ENCODE measurements around the gene UPK1B.

UPK1B gene

DNA sequence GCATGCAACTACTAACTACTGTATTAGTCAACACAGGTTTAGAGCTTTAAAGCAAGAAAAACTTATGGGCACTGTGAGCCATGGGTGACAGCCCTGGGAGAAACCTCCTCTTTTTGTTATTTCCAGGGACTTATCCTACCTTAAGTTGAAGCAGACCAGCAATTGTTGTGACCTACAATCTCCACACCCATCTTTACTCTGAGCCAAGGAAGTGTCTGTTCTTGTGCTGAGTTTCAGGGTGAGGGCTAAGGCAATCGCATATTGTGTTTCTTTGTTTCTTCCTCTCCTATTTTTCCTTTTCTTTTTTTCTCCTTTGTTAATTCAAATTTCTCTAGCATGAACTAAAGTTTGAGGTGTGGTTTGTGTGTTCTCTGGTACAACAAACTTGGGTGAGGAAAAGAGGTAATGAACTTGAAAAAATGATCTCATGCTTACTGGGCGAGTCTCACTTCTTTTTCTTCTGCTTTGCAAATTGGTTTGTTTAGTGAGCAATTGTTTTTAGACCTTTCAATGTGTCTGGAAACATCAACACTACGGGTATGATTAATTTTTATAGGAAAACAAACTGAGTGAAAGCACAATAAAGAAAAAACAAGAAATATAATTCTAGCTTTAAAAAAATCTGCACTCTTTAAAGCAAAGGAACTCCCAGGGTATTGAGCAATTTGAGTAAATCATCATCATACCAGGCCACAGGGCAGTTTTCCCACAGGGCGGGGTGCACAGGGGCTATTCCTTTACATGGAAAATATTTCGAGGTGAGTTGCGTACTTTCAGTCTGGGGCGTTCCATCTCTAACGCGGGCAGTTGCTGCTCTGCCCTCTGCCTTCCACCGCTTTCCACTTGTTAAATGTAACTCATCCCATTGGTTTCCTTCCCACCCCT is 2.7 kb downstream of the UPK1B start:
- DNase-seq (ENCODE audit: low read depth in 2 of 2, low spot score in 1 of 2): no peak

DNA sequence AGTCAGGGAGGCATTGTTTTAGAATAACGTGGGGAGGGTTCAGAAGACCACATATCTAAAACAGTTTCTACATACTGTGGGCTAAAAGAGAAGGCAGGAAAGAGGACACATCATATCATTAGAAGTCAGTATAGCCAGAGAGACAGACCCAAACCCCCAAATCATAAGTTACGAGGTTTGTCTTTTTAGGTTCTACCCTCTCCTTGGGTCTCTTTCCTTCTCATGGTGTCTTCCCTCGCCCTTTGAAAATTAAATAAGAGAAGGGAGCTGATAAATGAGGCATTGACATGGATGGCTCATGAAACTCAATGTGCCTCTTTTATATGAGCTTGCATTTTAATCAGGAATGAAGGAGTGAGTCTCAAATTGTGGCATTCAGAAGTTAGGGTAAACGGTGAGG is 3.4 kb downstream of the UPK1B start:
- no peak for DNase-seq (ENCODE audit: low read depth in 2 of 2, low spot score in 1 of 2)

DNA sequence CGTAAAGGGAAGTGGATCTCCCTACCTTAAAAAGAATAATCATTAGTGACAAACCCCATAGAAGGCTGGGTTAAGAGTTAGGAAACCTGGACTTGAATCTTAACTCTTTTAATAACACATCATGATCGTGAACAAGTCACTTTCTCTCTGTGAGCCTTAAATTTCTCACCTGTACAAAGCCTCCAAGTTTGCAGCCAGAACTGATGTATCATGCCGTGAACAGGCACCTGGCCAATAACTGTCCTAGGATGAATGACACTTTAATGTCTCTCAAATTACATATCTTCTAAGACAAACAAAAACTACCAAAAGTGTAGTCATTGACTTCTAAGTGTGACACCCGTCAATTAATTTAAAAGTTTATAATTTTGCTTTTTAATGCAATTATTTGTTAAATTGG is 3.9 kb downstream of the UPK1B start:
- no peak for DNase-seq (ENCODE audit: low read depth in 2 of 2, low spot score in 1 of 2)

DNA sequence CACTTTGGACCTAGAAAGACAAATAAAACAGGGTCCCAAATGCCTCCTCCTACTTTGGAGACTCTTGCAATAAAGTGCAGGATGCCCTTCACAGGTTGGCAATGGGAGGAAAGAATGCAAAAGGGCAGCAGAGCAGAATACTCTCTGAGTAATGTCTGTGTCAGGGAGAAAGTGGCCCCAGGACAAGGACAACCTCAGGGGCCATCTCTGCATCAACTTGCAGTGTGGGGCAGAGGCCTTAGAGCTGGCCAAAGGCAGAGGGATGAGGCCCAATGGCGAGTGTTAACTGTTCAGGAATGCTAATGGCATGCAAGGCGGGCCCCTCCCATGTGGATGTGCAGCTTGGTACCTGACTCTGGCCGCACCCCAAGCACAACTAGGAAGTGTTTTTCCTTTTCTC is 8.4 kb downstream of the UPK1B start:
- DNase-seq (ENCODE audit: low read depth in 2 of 2, low spot score in 1 of 2): no peak

DNA sequence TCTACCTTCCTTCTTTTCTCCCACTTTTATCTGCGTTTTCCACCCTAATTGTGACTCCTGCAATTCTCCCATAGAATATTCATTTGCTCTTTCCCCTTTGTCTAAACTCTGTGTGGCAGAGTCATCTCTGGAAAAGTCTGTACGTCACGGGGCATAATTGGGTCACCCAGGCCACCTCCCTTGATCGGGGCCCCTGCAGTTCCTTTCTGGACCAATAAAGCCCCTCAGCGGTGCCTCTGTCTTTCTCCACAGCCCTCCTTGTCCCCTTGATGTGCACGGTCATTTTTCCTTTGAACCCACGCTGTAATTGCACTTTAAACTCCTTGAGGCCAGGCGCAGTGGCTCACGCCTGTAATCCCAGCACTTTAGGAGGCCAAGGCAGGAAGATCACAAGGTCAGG is 10.7 kb downstream of the UPK1B start:
- DNase-seq (ENCODE audit: low read depth in 2 of 2, low spot score in 1 of 2): no peak

DNA sequence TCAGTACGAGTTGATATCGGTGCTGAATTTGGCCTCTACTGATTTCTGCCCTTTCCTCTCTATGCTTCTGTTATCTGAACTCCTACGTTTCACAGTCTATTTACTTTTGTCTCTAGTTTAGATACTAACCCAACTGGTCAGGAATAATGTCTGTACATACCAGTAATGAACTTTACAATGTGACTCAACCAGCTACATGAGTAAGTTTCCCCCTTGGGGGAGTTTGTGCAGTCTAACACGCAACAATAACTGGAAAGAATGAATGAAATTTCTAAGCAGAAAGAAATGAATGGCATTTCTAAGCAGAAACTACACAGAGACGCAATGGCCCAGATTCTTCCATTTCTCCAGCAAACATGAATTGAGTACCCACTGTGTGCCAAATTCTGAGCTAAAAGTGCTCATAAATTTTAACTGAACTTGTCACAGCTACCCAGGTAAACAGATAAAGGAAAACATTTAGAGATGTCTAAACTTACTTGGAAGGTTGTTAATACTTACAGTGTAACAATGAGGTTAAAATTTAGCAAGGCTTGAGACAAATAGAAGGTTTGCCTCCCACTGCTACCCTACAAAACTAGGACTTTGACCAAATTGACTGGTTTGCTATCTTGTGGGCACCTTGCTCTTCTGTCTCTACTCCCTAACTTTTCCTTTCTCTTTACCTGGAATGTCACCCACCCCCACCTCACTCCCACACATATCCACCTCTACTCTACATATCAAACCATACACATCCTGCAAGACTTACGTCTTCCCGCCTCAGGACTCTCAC is 11.6 kb downstream of the UPK1B start:
- DNase-seq (ENCODE audit: low read depth in 2 of 2, low spot score in 1 of 2): no peak

DNA sequence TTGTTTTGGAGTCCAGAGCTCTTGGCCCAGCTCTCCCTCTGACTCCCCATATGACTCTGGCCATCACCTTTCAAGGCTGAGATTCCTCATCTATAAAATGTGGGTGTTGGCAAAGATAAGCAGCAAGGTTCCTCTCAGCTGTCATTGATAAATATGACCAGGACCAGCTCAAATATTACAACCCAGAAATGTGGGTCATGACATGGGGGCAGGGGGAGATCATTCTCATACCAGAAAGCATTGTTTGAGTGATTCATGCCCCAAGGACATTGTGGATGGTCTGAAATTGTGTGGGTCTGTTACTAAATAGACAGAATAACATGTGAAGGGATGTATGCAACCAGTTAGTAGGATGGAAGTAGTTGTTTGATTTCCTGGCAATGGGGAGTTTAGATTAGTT is 13.9 kb downstream of the UPK1B start:
- DNase-seq (ENCODE audit: low read depth in 2 of 2, low spot score in 1 of 2): no peak

DNA sequence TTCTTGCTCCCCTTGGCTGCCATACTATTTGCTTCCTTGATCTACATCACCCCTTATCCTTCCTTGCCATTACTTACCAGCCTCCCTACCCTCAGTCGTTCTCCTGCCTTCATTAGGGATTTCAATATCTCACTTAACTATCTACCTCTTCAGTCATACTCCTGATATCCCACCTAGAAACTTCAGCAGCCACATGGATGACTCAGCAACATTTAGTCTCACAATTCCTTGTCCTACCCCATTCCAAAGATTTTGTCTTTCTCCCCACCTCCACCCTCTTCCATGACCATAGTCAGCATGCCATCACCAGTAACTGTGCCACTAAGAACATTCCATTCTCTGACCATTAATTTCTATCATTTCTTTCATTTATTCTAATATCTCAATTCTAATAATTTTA is 18.4 kb downstream of the UPK1B start:
- DNase-seq (ENCODE audit: low read depth in 2 of 2, low spot score in 1 of 2): no peak

DNA sequence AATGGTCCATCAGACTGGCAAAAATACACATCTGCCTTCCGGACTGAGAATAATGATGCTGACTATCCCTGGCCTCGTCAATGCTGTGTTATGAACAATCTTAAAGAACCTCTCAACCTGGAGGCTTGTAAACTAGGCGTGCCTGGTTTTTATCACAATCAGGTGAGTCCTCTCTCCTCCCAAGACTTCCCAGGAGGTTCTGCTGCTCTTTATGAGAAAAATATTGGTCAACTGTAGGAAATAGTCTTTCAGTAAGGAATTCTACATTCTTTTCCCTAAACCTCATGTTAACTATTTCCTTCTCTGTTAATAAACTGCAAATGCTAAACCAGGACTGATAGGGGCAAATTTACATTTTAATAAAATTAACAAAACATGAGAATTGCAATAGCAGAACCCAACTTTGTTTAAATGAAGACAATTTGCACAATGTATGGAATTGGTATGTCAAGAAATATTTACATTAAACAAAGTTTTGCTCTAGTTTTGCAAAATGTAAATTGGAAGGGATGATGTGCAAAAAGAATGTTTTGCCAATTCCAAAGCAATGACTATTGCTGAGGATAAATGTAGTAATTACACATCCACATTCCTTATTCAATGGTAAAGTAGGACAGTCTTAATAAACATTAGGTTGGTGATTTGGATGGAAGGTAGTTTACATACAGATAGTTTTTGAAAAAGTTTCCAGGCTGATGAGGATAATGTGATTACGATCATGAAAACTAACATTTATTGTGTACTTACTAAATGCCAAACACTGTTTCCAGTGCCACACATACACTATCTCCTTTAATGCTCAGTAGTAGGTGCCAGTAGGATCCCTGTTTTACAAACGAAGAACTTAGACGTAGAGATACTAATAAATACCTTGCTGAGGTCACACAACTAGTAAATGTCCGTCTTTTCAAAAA is 21.1 kb downstream of the UPK1B start:
- DNase-seq (ENCODE audit: low read depth in 2 of 2, low spot score in 1 of 2): no peak

DNA sequence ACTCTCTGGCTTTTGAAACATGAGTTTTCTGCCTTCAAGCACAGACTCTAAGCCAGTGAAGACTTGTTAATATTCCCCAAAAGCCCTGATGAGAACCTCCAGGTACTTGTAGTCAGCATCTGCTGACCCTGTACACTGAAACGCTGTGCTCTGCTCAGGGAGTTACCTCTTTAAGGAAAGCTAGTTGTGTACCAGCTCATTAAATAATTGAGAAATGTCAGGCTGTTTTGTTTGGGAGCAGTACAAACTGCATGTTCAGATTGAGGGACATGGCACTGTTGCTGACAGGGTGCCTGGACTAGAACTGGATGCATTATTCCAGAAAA is 21.7 kb downstream of the UPK1B start:
- DNase-seq (ENCODE audit: low read depth in 2 of 2, low spot score in 1 of 2): no peak

DNA sequence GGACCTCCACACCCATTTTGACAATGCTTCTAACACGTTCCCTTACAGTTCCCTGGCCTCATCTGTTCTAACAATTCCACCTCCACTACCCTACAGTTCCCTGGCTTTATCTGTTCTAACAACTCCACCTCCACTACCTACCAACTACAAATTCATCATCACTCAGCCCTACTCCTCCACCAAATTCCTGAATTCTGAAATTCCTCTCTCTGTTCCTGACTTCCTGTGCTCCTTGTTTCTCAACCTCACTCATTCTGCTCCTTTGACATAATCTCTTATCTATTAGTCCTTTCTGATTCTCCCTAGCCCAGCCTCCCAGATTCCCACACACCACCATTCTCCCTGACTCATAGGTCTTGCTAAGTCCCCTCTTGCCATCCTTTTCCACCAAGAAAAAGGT is 22.5 kb downstream of the UPK1B start:
- DNase-seq (ENCODE audit: low read depth in 2 of 2, low spot score in 1 of 2): no peak

DNA sequence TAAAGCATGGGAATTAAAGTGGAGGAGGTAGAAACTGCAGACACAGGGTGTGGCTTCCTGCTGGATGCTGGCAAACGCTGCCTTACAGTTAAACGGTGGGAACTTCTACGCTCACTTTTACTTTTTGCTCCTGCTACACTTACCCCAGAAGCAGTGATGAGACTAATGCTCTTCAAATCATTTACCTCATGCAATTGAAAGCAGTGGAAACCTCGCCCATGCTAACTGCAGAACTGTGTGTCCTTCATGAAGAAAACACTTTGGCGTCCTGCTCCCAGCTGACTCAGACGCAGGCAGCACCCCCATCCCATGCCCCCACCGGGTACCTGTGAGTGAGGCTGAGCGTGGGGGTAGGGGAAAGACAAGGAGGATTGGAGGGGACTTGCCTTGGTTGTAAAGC is 31.8 kb downstream of the UPK1B start:
- DNase-seq (ENCODE audit: low read depth in 2 of 2, low spot score in 1 of 2): no peak

DNA sequence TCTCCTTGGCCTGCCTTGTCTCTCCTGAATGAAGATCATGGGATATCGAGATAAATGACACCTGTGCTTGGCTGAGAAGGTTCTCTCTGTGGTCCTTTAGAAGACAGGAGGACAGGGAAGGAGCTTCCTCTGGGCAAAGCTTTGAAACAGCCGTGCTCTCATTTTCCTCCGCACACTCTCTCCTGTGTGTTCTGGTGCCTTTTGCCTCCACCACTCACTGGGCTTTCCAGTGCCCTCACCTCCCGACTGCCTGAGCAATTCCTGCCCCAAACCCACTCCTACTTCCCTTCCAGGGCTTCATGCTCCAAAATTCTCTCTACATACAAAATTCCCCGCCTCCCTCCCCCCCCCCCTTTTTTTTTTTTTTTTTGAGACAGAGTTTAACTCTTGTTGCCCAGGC is 32.3 kb downstream of the UPK1B start:
- DNase-seq (ENCODE audit: low read depth in 2 of 2, low spot score in 1 of 2): no peak

DNA sequence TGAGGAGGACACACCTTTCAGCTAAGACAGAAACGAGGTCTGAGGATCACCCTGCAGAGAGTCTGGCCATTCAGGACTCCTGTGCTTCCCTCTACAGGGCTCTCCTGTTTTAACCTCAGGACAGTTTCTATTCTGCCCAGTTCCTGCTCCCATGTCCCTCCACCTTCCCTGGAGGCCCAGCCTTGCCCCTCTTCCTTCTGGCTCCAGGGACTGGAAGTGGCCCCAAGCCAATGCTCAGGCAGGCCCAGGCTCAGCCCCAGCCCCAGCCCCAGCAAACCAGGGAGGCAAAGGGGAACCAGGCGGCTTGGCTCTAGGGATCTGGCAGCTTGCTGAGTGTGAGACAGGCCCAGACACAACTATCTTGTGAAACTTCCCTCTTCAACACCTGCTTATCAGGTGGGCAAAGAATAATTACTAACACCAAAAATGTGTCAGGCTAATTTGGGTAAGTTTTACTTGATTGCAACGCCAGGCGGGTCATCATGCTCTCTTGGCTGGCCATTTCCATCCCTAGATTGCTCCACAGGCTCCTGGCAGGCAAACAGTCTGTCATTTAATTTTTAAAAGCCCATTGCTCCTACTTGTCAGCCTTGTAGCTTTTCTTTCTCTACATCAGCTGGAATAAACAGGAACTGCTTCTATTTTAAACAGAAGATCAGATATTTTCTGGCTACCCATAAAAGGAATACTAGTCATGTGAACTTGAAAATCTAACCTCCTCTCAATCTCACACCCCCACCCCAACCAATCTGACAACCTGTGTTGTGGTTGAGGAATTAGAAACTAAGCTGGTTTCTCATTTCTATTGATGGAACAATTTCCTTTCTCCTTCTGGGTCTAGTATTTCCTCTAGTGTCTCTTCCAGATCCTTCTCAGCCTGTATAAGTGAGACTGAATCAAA is 33.5 kb downstream of the UPK1B start:
- DNase-seq (ENCODE audit: low read depth in 2 of 2, low spot score in 1 of 2): no peak

DNA sequence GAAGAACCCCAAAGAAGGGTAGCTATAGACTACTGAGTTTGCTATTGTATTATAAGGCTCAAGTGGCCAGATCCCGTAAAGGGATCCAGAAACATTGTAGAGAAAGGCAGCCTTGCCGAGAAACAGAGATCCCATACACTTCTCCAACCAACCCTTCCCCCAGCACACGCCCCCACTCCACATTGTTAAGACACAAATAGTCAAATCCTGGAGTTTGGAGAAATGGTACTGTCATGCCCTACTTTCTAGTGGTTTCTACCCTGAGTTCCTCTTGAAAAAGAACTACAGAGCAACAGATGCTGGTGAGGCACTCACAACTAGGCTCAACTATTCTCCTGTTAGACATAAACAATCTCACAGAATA is 34.1 kb downstream of the UPK1B start:
- no peak for DNase-seq (ENCODE audit: low read depth in 2 of 2, low spot score in 1 of 2)

DNA sequence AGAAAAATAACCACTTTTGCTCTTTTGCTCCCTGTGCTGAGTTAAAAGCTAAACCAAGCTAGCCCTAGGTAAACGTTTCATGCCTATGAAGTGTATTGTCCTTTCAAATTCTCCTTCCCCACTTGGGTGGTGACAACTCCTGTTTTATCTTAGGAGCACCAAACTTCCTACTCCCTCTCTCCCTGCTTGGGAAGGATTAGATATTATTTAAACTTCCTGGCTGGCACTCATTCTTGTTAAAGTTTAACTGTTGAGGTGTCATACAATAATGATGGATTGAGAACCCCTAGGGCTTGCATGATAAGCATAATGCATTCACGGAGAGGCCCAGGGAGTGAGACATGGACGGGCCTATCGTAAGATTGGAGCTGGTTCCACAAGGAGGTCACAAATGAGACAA is 37.8 kb downstream of the UPK1B start:
- DNase-seq (ENCODE audit: low read depth in 2 of 2, low spot score in 1 of 2): no peak

DNA sequence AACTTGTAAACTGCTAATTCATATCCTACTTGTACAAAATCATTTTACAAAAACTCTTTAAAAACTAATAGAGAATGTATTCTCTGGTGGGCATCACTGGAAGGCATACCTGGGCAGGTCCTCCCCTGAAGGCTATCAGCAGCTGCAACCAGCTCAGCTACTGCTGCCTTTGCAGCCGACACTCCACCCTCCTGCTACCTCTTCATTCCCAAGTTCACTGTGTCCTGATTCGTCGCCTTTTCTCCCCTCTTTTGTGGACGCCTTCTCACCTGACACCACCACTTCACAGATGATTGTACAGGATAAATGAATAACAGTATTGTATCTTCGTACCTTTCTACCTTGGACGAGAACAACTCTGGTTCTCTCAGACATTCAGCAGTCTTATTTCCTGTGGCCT is 38.4 kb downstream of the UPK1B start:
- DNase-seq (ENCODE audit: low read depth in 2 of 2, low spot score in 1 of 2): no peak

DNA sequence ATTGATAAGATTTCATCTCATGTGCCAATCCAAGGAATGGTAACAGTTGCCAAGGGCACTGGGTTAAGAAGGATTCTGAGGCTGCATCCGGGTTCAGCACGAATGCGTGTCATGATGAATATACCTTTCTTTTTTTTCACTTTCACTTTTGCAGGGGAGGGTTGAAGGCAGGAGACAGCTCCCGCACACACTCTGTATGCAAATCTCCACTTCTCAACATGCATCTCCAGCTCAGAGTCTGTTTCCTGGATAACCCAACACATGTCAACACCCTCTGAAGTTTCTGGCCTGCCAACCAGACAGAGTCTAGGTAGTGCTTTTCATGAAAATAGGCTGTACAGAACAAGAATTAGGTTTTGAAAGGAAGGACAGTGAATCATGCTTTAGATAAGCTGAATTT is 45.7 kb downstream of the UPK1B start:
- no peak for DNase-seq (ENCODE audit: low read depth in 2 of 2, low spot score in 1 of 2)

DNA sequence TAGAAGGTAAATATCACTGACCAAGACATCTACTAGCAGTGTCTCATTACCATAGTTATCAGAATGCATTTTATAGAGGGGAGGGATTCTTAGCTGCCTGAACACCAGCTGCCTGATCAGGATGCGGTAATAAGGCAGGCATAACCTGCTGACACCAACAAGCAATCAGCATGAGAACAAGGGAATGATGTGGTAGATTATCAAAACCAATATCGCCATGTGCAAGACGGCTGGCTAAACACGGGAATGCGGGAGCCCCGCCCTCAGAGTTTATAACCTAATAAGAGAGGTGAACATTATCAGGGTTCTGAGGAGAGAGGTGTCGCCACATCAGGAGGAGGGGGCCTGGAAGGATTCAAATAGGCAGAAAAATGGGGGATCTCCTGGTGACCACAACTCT is 46.8 kb downstream of the UPK1B start:
- DNase-seq (ENCODE audit: low read depth in 2 of 2, low spot score in 1 of 2): no peak

DNA sequence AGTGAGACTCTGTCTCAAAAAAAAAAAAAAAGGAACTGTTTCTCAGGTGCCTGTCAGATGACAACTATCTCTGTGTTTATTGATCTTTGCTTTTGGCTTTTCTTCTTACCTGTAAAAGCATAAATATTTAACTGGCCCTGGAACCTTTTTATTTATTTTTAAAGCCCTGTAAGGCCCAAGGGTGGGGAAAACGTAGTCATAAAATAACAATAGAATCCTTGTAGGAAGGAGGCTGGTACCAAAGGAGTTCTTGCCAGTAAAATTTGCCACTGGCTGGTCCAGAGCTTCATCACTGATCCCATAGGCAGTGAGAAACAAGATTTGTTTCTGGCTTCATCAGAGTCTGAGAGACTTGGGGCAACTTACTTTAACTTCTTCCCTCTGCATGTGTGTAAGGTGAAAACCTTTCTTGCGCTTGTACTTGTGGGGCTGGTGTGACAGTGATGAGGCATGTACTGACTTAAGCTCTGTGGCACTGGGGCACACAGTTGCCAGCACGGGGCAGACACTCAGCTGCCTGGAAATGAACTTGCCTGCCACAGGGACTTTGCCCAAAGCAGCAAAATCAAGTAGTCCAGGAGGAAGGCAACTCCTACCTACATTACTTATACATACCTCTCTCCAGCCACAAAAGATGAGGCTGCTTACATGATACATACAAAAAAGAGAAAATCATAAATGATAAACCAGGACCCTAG is 47.7 kb downstream of the UPK1B start:
- DNase-seq (ENCODE audit: low read depth in 2 of 2, low spot score in 1 of 2): no peak

Data from stimulated activated CD8-positive, alpha-beta memory T cell treated with anti-CD3 and anti-CD28 coated beads, Interleukin-4, amount 100 ng/mL, for 4 hours (primary cell).